Esophagus squamous epithelium (tissue), 5 donors: Measurements from ENCODE around the gene MRPS24. TPM values are rescaled to one million over a fixed set of nuclear protein-coding genes. Genes with fewer than 3 reads are reported as not detected.

Source experiments
- DNase-seq: peaks from one replicate; lab custom pipeline; 2025; lab: John Stamatoyannopoulos, UW
- H3K27ac ChIP-seq, 4 donors: fragments of 200-600 bp; sonication (generic); one replicate each; pipeline ENCODE4 v1.5.1; 2016 to 2019; ENCODE audit warnings: mild to moderate bottlenecking in 1 of 4
- H3K27me3 ChIP-seq, 4 donors: fragments of 200-600 bp; sonication (generic); 1 replicate in 3 of 4; 2 replicates in 1 of 4; pipeline versions ENCODE4 v1.5.1 to v1.6.0; 2017 to 2021; ENCODE audit warnings: antibody characterized with exemption in 1 of 4
- H3K36me3 ChIP-seq, 3 donors: fragments of 200-600 bp; sonication (generic); one replicate each; pipeline ENCODE4 v1.5.1; 2016 to 2019
- H3K4me1 ChIP-seq, 3 donors: fragments of 200-600 bp; sonication (generic); one replicate each; pipeline ENCODE4 v1.5.1; 2017 to 2019
- H3K4me3 ChIP-seq, 4 donors: fragments of 200-600 bp; sonication (generic); 1 replicate in 3 of 4; 2 replicates in 1 of 4; pipeline ENCODE4 v1.5.1; 2016 to 2019; ENCODE audit warnings: mild to moderate bottlenecking in 2 of 4, moderate library complexity in 1 of 4
- H3K9me3 ChIP-seq, 3 donors: fragments of 200-600 bp; sonication (generic); one replicate each; pipeline ENCODE4 v1.5.1; 2016 to 2019
- CTCF ChIP-seq, 6 experiments: fragments of 450-650 bp in 4 of 6; fragments of 200-600 bp in 2 of 6; sonication (generic) in 2 of 6; IDR thresholded peaks; one replicate each; pipeline ENCODE4 v1.5.1; 2016 to 2019; ENCODE audit warnings: antibody characterized with exemption in 6 of 6, mild to moderate bottlenecking in 4 of 6, moderate library complexity in 4 of 6
- POLR2A ChIP-seq, 4 donors: fragments of 450-650 bp; IDR thresholded peaks; one replicate each; pipeline ENCODE4 v1.6.1; 2017; ENCODE audit warnings: antibody characterized with exemption in 4 of 4, mild to moderate bottlenecking in 4 of 4, moderate library complexity in 3 of 4
- WGBS, 2 donors: methylation state at CpG; one replicate each; pipeline ENCODE4 v1.1.5; 2018; 5-methylcytosine and 5-hydroxymethylcytosine counted together
- intact Hi-C: fragments of 100-400 bp; cut with DNase I; formaldehyde crosslinking; loops from one replicate; pipeline ENCODE4 v1.15.0; 2022
- total RNA-seq, 4 donors: library from RNA; depleted of rRNA; stranded (reverse); fragments of >200 nt; gene quantifications; one replicate each; pipeline ENCODE4 v1.1.0, GENCODE V29; 2016
- donor health status: DM: yes; HTN: yes; CAD: no.

The MRPS24 gene
- total RNA-seq, 4 donors from 2014 or later: 86.0 to 144 (median 117) TPM

DNA sequence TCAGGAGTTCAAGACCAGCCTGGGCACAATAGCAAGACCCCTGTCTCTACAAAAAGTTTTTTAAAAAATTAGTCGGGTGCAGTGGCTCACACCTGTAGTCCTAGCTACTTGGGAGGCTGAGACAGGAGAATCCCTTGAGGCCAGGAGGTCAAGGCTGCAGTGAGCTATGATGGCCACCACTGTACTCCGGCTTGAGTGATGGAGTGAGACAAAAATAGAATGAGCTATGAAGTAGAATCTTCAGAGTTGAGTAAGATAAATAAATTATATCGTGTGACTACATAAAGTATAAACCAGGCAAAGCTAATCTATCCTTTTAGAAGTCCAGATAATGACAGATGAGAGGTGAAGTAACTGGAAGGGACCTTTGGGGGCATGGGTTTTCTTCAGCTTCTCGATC lies 15.3 kb upstream of the MRPS24 start:
- Histone ChIP-seq H3K4me1 (peaks cover 0 to 19% (median 6%) of the 10 kb centered on the region in 3 donors), H3K9me3 (no peaks in the 10 kb centered on the region), H3K27ac (no peak overlapping the region), H3K27me3 (no peaks in the 10 kb centered on the region), H3K36me3 (peaks cover 0 to 73% (median 15%) of the 10 kb centered on the region in 3 donors), H3K4me3 (no peak overlapping the region)
- no peak for DNase-seq
- WGBS, 2 donors: 82 to 92% methylated on average over 4 of the region's 4 CpGs
- intact Hi-C loops: no loop called here
- TF ChIP-seq CTCF (IDR thresholded peaks at IDR 0.05) (no peak), POLR2A (IDR thresholded peaks at IDR 0.05) (no peak)

- peaks cover 0 to 19% (median 2%) of the 10 kb centered on the region in 3 donors for H3K4me1 ChIP-seq
- H3K36me3 ChIP-seq: peaks cover under 1 to 77% (median 15%) of the 10 kb centered on the region in 3 donors
- no peak overlapping the region for H3K4me3 ChIP-seq
- 74 to 91% methylated on average over 3 to 4 of the region's 4 CpGs for WGBS, 2 donors
- intact Hi-C loops: no loop called here
- H3K27ac ChIP-seq: no peak overlapping the region
- no peaks in the 10 kb centered on the region for H3K9me3 ChIP-seq
- DNase-seq: no peak
- TF ChIP-seq POLR2A (IDR thresholded peaks at IDR 0.05) (no peak), CTCF (IDR thresholded peaks at IDR 0.05) (no peak)
- H3K27me3 ChIP-seq: no peaks in the 10 kb centered on the region
Observed at GRCh38 chr7:43884209-43884608, 14.9 kb upstream of the MRPS24 start.

DNA sequence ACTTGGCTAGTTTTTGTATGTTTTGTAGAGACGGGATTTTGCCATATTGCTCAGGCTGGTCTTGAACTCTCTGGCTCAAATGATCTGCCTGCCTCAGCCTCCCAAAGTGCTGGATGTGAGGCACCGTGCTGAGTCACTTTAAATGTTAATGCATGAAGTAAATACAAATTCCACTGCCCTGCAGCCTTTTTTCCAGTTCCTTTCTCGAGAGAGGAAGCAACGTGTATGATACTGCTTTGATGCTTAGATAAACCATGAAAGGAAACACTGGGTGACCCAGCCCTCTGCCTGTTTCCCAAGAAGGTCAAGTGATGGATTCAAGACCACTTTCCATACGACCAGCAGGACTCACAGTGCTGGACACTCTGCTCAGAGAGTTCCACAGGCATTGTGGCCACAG lies 11.3 kb upstream of the MRPS24 start:
- Histone ChIP-seq H3K4me3 (no peak overlapping the region), H3K27me3 (no peaks in the 10 kb centered on the region), H3K9me3 (no peaks in the 10 kb centered on the region), H3K36me3 (peaks cover 33 to 94% (median 44%) of the 10 kb centered on the region in 3 donors), H3K27ac (peak overlapping the region in 3 of 4 donors; percentile 0 to 11 (median 10)), H3K4me1 (peaks cover 0 to 21% (median 0%) of the 10 kb centered on the region in 3 donors)
- intact Hi-C loops: no loop called here
- 59 to 73% methylated on average over 4 to 5 of the region's 5 CpGs for WGBS, 2 donors
- TF ChIP-seq CTCF (IDR thresholded peaks at IDR 0.05) (no peak), POLR2A (IDR thresholded peaks at IDR 0.05) (no peak)
- DNase-seq: no peak

DNA sequence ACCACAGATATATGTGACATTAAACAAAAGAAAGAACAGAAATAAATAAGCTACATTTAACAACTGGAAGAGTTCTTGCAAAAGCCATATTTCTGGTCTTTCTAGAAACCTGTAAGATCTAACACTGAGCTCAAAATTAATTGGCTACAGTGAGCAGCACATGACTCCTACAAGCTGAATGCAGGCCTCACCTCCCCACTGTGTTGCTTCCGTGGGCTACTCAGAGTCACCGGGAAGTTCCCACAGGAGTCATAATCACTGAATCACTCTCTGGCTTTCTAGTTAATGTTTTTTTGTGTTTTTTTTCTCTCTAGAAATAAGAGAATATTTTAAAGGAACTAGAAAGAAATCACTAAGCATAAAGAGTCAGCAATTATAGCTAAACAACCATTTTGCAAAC lies 10.2 kb upstream of the MRPS24 start:
- intact Hi-C loops: no loop called here
- TF ChIP-seq POLR2A (IDR thresholded peaks at IDR 0.05) (no peak), CTCF (IDR thresholded peaks at IDR 0.05) (no peak)
- peak overlapping the region in 2 of 4 donors; percentile 63 to 71 for H3K27ac ChIP-seq
- H3K4me1 ChIP-seq: peaks cover 0 to 22% (median 0%) of the 10 kb centered on the region in 3 donors
- WGBS, 2 donors: 43 to 72% methylated on average over 2 of the region's 2 CpGs
- no peaks in the 10 kb centered on the region for H3K27me3 ChIP-seq
- no peak for DNase-seq
- H3K36me3 ChIP-seq: peaks cover 33 to 92% (median 41%) of the 10 kb centered on the region in 3 donors
- H3K4me3 ChIP-seq: no peak overlapping the region
- no peaks in the 10 kb centered on the region for H3K9me3 ChIP-seq

- H3K4me1 ChIP-seq: peaks cover 0 to 28% (median under 1%) of the 10 kb centered on the region in 3 donors
- H3K27ac ChIP-seq: peak overlapping the region in 2 of 4 donors; percentile 63 to 71
- peaks cover 33 to 86% (median 35%) of the 10 kb centered on the region in 3 donors for H3K36me3 ChIP-seq
- no peak for DNase-seq
- H3K4me3 ChIP-seq: no peak overlapping the region
- no peaks in the 10 kb centered on the region for H3K9me3 ChIP-seq
- WGBS, 2 donors: 86% methylated on average over 4 to 5 of the region's 5 CpGs
- intact Hi-C loops: no loop called here
- TF ChIP-seq POLR2A (IDR thresholded peaks at IDR 0.05) (no peak), CTCF (IDR thresholded peaks at IDR 0.05) (no peak)
- H3K27me3 ChIP-seq: no peaks in the 10 kb centered on the region
Observed at GRCh38 chr7:43878867-43879266, 9.6 kb upstream of the MRPS24 start.
